GM19193 (cell line): ENCODE results near the gene GPN3.

Source experiments
- POLR2A ChIP-seq: IDR thresholded peaks from 4 replicates; pipeline ENCODE4 v1.6.1; 2011; ENCODE audit not compliant: insufficient read depth, insufficient read length; ENCODE audit errors: extremely low read depth

Gene GPN3

GRCh38 chr12:110458756-110459155 is 9.3 kb downstream of the GPN3 start:
- no peak for TF ChIP-seq POLR2A

- TF ChIP-seq POLR2A, result no peak
These were observed 14.3 kb downstream of the GPN3 start for GRCh38 chr12:110453569-110454296.

- TF ChIP-seq POLR2A, result no peak
These were observed 16.8 kb downstream of the GPN3 start for GRCh38 chr12:110451263-110451662.

- peak; percentile 93 for TF ChIP-seq POLR2A
These were observed 18.1 kb downstream of the GPN3 start, which contains the start of gene ARPC3 for GRCh38 chr12:110449799-110450497. Gene ARPC3 (minus strand): TSS chr12:110450337. CDS start chr12:110450260, 77 bp downstream.

- TF ChIP-seq POLR2A, result no peak
These were observed 23.6 kb downstream of the GPN3 start for GRCh38 chr12:110444455-110444854.

- no peak for TF ChIP-seq POLR2A
These were observed 31.8 kb downstream of the GPN3 start for GRCh38 chr12:110436231-110436630.

- no peak for TF ChIP-seq POLR2A
These were observed 36.0 kb downstream of the GPN3 start for GRCh38 chr12:110431957-110432587.

GRCh38 chr12:110426406-110426805 is 41.7 kb downstream of the GPN3 start:
- no peak for TF ChIP-seq POLR2A

- no peak for TF ChIP-seq POLR2A
These were observed 43.8 kb downstream of the GPN3 start for GRCh38 chr12:110424237-110424636.

- TF ChIP-seq POLR2A, result no peak
These were observed 46.4 kb downstream of the GPN3 start for GRCh38 chr12:110421701-110422100.

GRCh38 chr12:110421159-110421661 is 46.8 kb downstream of the GPN3 start:
- TF ChIP-seq POLR2A, result no peak

GRCh38 chr12:110403976-110404682 is 63.9 kb downstream of the GPN3 start:
- TF ChIP-seq POLR2A, result no peak

- peak; percentile 90 for TF ChIP-seq POLR2A
These were observed 64.7 kb downstream of the GPN3 start, which contains the start of gene ANAPC7 for GRCh38 chr12:110403146-110403975. Gene ANAPC7 (minus strand): TSS chr12:110403708. CDS start chr12:110403627, 81 bp downstream.
